OCI-LY1 (cell line): ENCODE results near the gene PCGF3.

Source experiments
- H2AFZ ChIP-seq: fragments of 200-600 bp; sonication (generic), shearing (Covaris generic); 2 replicates; pipeline ENCODE4 v1.6.0; 2014; ENCODE audit warnings: antibody characterized with exemption, mild to moderate bottlenecking, low read length
- H3F3A ChIP-seq: fragments of 200-600 bp; sonication (generic), shearing (Covaris generic); 2 replicates; pipeline ENCODE4 v1.6.0; 2014; ENCODE audit warnings: mild to moderate bottlenecking, antibody characterized with exemption, low read length, moderate library complexity; ENCODE audit not compliant: insufficient read depth
- H3K27ac ChIP-seq: fragments of 200-600 bp; sonication (generic); 2 replicates; pipeline ENCODE4 v1.5.1; 2014; ENCODE audit warnings: low read length, mixed run types, mild to moderate bottlenecking, low read depth; ENCODE audit not compliant: poor library complexity, severe bottlenecking
- H3K27me3 ChIP-seq: fragments of 200-600 bp; sonication (generic); 2 replicates; pipeline ENCODE4 v1.6.0; 2014; ENCODE audit warnings: antibody characterized with exemption, mild to moderate bottlenecking, low read length, moderate library complexity; ENCODE audit not compliant: insufficient read depth
- H3K36me3 ChIP-seq: fragments of 200-600 bp; sonication (generic); 2 replicates; pipeline ENCODE4 v1.6.1; 2014; ENCODE audit warnings: mild to moderate bottlenecking, antibody characterized with exemption, low read length, moderate library complexity, mixed read lengths; ENCODE audit not compliant: insufficient read depth
- H3K4me1 ChIP-seq: fragments of 200-600 bp; sonication (generic); 2 replicates; pipeline ENCODE4 v1.5.1; 2014; ENCODE audit warnings: mild to moderate bottlenecking, low read length, moderate library complexity; ENCODE audit not compliant: insufficient read depth, severe bottlenecking
- H3K4me2 ChIP-seq: fragments of 200-600 bp; sonication (generic), shearing (Covaris generic); 2 replicates; pipeline ENCODE4 v1.6.1; 2014; ENCODE audit warnings: low read length
- H3K4me3 ChIP-seq: fragments of 200-600 bp; sonication (generic); 2 replicates; pipeline ENCODE4 v1.5.1; 2014; ENCODE audit warnings: low read length, low read depth, mild to moderate bottlenecking, mixed read lengths; ENCODE audit not compliant: poor library complexity, severe bottlenecking
- H3K79me2 ChIP-seq: fragments of 200-600 bp; shearing (Covaris generic); 2 replicates; pipeline ENCODE4 v1.6.1; 2016; ENCODE audit warnings: mixed run types, low read length, mixed read lengths; ENCODE audit not compliant: insufficient read depth
- H3K9ac ChIP-seq: fragments of 200-600 bp; sonication (generic), shearing (Covaris generic); 2 replicates; pipeline ENCODE4 v1.6.1; 2014; ENCODE audit warnings: mild to moderate bottlenecking, low read length, mixed read lengths
- H3K9me2 ChIP-seq: fragments of 200-600 bp; sonication (generic), shearing (Covaris generic); 2 replicates; pipeline ENCODE4 v1.6.1; 2014; ENCODE audit warnings: low read depth, mild to moderate bottlenecking, low read length, mixed read lengths
- H3K9me3 ChIP-seq: fragments of 200-600 bp; shearing (Covaris generic); 2 replicates; pipeline ENCODE4 v1.6.1; 2014; ENCODE audit warnings: low read length, mixed read lengths
- H4K20me1 ChIP-seq: fragments of 200-600 bp; sonication (generic), shearing (Covaris generic); 2 replicates; pipeline ENCODE4 v1.6.0; 2016; ENCODE audit warnings: mild to moderate bottlenecking, low read length; ENCODE audit not compliant: insufficient read depth
- EZH2 ChIP-seq: fragments of 200-600 bp; sonication (generic), shearing (Covaris generic); IDR thresholded peaks from 2 replicates; pipeline ENCODE4 v1.8.0; 2017; ENCODE audit warnings: borderline replicate concordance, mixed run types, mild to moderate bottlenecking, antibody characterized with exemption, low read length, moderate library complexity, mixed read lengths
- TF ChIP-seq, protein P1 (sequence below): fragments of 200-600 bp; sonication (generic), shearing (Covaris generic); IDR thresholded peaks from 2 replicates; pipeline ENCODE4 v1.5.1; 2017; ENCODE audit warnings: mild to moderate bottlenecking, antibody characterized with exemption, low read length, moderate library complexity, mixed read lengths

PCGF3 gene

DNA sequence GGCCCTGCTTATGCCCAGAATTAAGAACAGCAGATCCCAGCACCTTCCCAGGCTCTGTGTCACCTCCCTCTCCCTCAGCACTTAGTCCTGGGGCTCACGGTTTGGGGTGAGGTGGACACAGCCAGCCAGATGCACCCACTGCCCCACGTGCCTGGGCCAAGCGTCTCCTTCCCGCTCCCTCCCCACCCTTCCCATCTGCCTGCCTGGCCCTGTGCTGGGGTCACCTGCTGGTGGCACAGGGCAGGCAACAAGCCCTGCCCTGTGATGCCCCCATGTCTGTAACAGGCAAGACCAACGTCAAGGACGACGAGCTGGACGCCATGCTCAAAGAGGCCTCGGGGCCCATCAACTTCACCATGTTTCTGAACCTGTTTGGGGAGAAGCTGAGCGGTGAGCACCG lies 26.0 kb upstream of the PCGF3 start:
- no peaks in the 10 kb centered on the region for H3K79me2 ChIP-seq
- no peak overlapping the region for H3K9ac ChIP-seq
- TF ChIP-seq, protein P1, sequence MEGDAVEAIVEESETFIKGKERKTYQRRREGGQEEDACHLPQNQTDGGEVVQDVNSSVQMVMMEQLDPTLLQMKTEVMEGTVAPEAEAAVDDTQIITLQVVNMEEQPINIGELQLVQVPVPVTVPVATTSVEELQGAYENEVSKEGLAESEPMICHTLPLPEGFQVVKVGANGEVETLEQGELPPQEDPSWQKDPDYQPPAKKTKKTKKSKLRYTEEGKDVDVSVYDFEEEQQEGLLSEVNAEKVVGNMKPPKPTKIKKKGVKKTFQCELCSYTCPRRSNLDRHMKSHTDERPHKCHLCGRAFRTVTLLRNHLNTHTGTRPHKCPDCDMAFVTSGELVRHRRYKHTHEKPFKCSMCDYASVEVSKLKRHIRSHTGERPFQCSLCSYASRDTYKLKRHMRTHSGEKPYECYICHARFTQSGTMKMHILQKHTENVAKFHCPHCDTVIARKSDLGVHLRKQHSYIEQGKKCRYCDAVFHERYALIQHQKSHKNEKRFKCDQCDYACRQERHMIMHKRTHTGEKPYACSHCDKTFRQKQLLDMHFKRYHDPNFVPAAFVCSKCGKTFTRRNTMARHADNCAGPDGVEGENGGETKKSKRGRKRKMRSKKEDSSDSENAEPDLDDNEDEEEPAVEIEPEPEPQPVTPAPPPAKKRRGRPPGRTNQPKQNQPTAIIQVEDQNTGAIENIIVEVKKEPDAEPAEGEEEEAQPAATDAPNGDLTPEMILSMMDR: no peak
- TF ChIP-seq EZH2: no peak
- H2AFZ ChIP-seq: no peak overlapping the region
- no peaks in the 10 kb centered on the region for H3K9me3 ChIP-seq
- H3F3A ChIP-seq: no peaks in the 10 kb centered on the region; the same call in 1 of the 2 replicates
- no peaks in the 10 kb centered on the region for H3K36me3 ChIP-seq
- no peak overlapping the region for H3K4me2 ChIP-seq
- H3K9me2 ChIP-seq: no peaks in the 10 kb centered on the region
- H4K20me1 ChIP-seq: no peaks in the 10 kb centered on the region
- peaks cover 45% of the 10 kb centered on the region for H3K4me1 ChIP-seq
- H3K27ac ChIP-seq: no peak overlapping the region
- H3K27me3 ChIP-seq: no peaks in the 10 kb centered on the region; the same call in 1 of the 2 replicates
- no peak overlapping the region for H3K4me3 ChIP-seq

DNA sequence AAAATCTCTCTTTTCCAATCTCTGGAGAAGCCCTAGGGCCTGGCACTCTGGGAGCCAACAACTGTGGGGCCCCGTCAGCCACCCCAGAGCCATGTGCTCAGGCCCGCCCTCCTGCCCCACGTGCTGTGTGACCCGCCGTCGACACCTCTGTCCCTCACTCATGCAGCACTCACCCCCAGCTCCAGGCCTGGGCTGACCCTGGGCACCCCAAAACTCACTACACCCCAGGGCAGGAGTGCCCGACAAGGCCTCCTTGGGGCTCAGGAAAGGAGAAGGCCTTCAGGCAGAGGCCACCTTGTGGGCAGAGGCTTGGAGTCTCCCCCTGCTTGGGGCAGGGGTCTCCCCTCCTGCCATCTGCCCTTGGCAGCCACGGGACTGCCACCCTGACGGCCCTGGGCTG lies 25.5 kb upstream of the PCGF3 start:
- Histone ChIP-seq H3K4me3 (no peak overlapping the region), H2AFZ (no peak overlapping the region), H4K20me1 (no peaks in the 10 kb centered on the region), H3K4me2 (no peak overlapping the region), H3K4me1 (peaks cover 43% of the 10 kb centered on the region), H3K27ac (no peak overlapping the region), H3K27me3 (no peaks in the 10 kb centered on the region; the same call in 1 of the 2 replicates), H3K9me2 (no peaks in the 10 kb centered on the region), H3F3A (no peaks in the 10 kb centered on the region; the same call in 1 of the 2 replicates), H3K36me3 (no peaks in the 10 kb centered on the region), H3K9ac (no peak overlapping the region), H3K79me2 (no peaks in the 10 kb centered on the region), H3K9me3 (no peaks in the 10 kb centered on the region)
- no peak for TF ChIP-seq EZH2
- TF ChIP-seq, protein P1: no peak

DNA sequence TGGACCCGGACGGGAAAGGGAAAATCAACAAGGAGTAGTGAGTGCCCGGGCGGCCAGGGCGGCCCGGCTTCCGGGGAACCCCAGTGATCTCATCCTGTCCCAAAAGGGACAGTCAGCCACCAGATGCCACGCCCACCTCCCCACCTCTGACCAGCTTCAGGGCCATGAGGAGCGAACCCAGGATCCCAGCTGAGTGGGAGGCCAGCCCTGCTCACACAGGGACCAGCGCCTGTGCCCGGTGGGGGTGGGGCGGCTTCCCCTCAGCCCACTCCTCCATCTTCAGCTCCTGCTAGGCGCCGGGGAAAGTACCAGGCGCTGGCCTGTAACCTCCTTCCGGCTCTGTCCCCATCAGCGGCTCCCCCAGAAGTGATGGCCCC lies 25.1 kb upstream of the PCGF3 start:
- H3K9ac ChIP-seq: no peak overlapping the region
- no peaks in the 10 kb centered on the region; the same call in 1 of the 2 replicates for H3F3A ChIP-seq
- no peak overlapping the region for H3K4me2 ChIP-seq
- H3K4me1 ChIP-seq: peaks cover 38% of the 10 kb centered on the region
- no peak overlapping the region for H3K4me3 ChIP-seq
- no peaks in the 10 kb centered on the region for H3K36me3 ChIP-seq
- no peaks in the 10 kb centered on the region for H3K79me2 ChIP-seq
- no peaks in the 10 kb centered on the region for H4K20me1 ChIP-seq
- H2AFZ ChIP-seq: no peak overlapping the region
- no peaks in the 10 kb centered on the region for H3K9me3 ChIP-seq
- H3K27me3 ChIP-seq: no peaks in the 10 kb centered on the region; the same call in 1 of the 2 replicates
- H3K27ac ChIP-seq: no peak overlapping the region
- H3K9me2 ChIP-seq: no peaks in the 10 kb centered on the region
- TF ChIP-seq EZH2: no peak
- TF ChIP-seq, protein P1: no peak
